HL-60/S4 treated with phorbol 12-myristate 13-acetate at 8.2 ng/mL for 4 days and 3 days (cell line): ENCODE data around the gene CFAP77.

Experiments
- in situ Hi-C: fragments of 300-500 bp; cut with MboI; formaldehyde crosslinking; loops from 2 replicates; pipeline ENCODE4 v1.15.0; 2022; ENCODE audit warnings: low sequenced_read_pairs

Gene CFAP77

GRCh38 chr9:132407196-132407595 lies 2.8 kb upstream of the CFAP77 start:
- in situ Hi-C loops, result no loop called here

- in situ Hi-C loops, result no loop called here
Observed at GRCh38 chr9:132408521-132408920, 1.5 kb upstream of the CFAP77 start.

DNA sequence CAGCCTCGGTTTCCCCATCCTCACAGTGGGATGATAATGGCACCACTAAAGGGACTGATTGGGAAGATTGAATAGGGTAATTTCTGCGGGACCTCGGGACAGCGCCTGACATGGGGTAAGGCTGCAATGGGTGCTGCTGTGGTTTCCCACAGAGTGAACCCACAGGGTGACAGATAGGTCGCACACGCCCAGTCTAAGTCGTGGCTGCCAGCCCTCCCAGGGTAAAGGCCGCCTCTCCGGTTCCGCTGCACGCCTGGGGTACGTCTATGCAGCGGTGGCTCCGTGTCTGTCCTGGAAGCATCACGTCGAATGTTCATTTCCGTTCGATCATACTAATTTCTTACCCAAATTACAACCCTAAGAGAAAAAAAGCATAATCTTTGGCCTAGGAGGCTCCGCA lies 631 bp downstream of the CFAP77 start:
- in situ Hi-C loops, result no loop called here

DNA sequence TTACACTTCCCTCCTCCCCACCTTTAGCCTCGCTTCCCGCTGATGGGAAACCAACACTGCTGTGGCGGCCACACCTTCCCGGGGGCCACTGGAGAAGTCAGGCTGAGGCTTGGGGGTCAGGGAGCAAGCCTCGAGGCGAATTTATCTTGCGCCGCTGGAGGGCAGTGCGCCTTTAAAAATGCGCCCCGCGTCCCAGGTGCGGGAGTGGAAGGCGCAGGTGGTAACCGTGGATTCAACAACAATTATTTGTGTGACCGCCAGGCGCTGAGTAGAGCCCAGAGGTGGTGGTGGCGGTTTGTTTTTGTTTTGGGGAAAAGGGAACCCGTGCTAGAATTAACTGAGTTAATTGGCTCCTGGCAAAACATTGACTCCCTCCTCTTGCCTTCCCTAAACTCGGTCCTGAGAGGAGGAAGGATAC lies 1.1 kb downstream of the CFAP77 start:
- in situ Hi-C loops, result no loop called here

DNA sequence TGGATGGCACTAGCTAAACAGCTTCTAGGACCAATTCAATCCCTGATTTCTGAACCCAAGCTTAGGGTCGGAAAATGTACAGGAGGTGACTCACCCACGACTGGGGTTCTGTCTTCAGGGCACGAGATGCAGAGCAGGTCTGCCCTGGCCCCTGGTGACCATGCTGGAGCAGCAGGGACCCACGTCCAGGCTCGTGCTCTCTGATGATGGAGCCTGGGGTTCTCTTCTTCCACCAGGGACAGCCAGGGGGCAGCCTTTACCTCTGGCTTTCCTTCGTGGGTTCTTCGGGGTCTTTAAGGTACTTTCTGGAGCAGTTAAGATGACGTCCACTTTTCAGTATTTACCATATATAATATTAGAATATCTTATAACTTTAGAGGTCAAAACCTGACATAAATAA lies 2.1 kb downstream of the CFAP77 start:
- in situ Hi-C loops, result no loop called here

- in situ Hi-C loops, result no loop called here
Observed at GRCh38 chr9:132413926-132414325, 3.9 kb downstream of the CFAP77 start.

DNA sequence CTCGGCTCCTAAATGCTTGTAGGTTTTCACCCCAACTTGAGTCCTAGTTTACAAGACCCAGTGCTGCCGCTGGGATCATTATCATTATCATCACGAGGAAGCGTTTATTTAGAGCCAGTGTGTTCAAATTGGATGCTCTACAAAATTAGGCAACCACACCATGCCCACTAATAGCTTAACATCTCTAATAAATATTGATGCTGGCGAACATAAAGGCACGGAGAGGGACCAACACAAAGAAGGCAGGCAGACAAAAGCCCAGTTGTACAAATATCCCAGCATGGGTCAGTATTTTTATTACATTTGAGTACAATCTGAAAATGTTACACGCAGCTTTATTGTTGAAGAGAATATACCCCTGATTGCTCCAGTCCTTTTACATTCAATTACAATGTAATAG lies 4.7 kb downstream of the CFAP77 start:
- in situ Hi-C loops, result no loop called here

- in situ Hi-C loops, result no loop called here
Observed at GRCh38 chr9:132415181-132415580, 5.2 kb downstream of the CFAP77 start.

GRCh38 chr9:132418726-132419363 lies 8.8 kb downstream of the CFAP77 start:
- in situ Hi-C loops, result no loop called here

DNA sequence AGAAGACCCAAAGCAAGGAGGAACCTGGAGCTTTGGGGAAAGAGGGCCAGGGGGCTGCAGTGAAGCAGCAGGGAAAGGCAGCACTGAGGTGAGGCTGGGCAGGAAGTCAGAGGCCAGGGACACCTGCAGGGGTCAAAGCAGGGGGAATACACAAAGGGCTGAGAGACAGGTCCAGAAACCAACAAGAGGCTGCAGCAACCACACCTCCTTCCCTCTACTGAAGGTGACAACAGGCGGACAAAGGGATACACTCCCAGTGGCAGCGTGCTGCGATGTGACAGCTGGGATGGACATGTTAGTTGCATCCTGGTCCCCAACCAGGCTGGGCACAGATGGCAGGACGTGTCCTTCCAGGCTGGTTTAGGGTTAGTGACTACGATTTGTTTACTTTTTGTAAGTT lies 12.6 kb downstream of the CFAP77 start:
- in situ Hi-C loops, result no loop called here

- in situ Hi-C loops, result no loop called here
Observed at GRCh38 chr9:132423503-132423902, 13.5 kb downstream of the CFAP77 start.

- in situ Hi-C loops, result no loop called here
Observed at GRCh38 chr9:132424857-132425674, 15.1 kb downstream of the CFAP77 start.

- in situ Hi-C loops, result no loop called here
Observed at GRCh38 chr9:132425675-132426062, 15.7 kb downstream of the CFAP77 start.

DNA sequence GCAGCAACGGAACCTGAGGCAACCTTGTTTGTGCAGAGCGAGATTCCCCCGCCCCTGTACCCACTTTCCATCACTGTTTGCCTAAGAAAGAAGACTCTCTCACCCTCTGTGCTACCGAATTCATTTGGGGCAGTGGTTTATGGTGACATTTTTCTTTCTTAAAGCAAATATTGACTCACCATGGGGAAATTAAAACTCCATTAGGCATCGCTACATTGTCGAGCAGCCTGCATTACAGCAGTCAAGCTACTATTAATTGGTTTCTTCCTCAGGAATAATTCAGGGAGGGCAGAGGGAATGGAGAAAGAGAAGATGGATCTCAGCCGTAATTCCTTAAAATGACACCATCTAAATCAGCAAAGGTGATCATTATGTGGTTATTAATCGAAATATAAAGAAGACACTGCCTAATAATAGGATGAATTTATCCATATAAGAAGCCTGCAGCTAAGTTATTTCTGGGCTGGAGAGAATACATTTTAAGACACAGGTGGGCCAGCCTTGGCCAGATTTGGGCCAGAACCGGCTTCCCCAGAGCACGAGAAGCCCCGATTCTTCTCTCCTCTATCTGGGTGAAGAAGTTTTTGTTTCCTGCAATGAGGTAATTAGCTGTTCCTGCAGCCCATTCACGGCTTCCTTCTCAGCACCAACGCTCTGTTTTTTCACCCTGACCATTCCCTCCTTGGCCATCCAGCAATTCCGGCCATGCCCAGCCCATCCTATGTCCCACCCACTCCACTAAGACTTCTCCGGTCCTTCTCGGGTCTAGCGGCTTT lies 16.8 kb downstream of the CFAP77 start:
- in situ Hi-C loops, result no loop called here

DNA sequence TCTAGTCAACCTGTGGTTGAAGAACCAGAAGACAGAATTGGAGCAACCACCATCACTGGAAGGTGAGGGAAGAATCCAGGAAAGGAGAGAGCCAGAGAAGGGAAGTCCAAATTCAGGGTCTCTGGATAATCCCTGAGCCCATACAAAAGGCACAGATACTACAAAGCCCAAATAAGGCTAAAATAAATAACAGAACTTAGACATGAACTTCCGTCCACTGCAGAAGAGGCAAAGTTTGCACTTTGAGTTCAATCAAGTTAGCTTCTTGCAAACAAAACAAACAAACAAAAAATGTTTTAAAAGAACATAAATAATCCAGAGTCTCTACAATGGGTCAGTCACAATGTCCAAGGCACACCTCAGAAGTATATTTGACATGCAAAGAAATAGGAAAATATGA lies 21.0 kb downstream of the CFAP77 start:
- in situ Hi-C loops, result no loop called here

- in situ Hi-C loops, result no loop called here
Observed at GRCh38 chr9:132434881-132435280, 24.9 kb downstream of the CFAP77 start.

GRCh38 chr9:132439153-132439552 lies 29.1 kb downstream of the CFAP77 start:
- in situ Hi-C loops, result no loop called here

- in situ Hi-C loops, result no loop called here
Observed at GRCh38 chr9:132440735-132441134, 30.7 kb downstream of the CFAP77 start.

DNA sequence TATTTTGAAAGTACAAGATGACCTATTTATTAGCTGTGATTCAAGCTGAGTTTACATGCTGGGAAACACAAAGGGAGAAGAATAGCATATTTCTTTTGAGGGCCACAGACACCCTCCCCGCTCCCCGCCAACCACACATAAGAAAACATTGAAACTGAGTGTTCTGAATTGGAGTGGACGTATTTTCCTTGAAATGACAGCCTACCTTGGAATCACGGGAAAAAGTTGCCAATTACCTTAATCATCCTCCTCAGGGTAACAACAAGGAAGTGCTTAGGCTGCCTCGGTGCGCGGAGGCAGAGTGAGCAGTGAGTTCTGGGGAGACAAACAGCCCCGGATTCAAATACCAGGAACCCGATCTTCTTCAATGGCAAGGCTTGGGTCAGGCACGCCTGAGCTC lies 31.4 kb downstream of the CFAP77 start:
- in situ Hi-C loops, result no loop called here

GRCh38 chr9:132443951-132444607 lies 34.1 kb downstream of the CFAP77 start:
- in situ Hi-C loops, result no loop called here

DNA sequence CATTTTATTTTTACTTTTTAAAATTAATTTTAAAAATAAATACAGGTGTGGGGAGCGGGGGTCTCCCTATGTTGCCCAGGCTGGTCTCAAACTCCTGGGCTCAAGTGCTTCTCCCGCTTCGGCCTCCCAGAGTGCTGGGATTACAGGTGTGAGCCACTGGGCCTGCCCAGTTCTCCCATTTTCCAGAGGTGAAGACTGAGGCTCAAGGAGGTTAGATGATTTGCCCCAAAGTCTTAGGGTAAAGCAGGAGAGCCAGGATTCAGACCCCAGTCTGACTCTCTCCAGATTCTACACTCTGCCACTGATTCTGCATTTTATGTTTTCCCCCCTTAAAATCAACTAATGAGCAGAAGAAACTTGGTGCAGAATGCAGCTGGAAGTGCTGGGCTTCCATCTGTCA lies 36.9 kb downstream of the CFAP77 start:
- in situ Hi-C loops, result no loop called here
